Activated naive CD4-positive, alpha-beta T cell (primary cell): ENCODE results near the gene PRCP.

ENCODE experiments used
- DNase-seq, 4 experiments: peaks; one replicate each; lab custom pipeline; 2025; lab: John Stamatoyannopoulos, UW

The PRCP gene

DNA sequence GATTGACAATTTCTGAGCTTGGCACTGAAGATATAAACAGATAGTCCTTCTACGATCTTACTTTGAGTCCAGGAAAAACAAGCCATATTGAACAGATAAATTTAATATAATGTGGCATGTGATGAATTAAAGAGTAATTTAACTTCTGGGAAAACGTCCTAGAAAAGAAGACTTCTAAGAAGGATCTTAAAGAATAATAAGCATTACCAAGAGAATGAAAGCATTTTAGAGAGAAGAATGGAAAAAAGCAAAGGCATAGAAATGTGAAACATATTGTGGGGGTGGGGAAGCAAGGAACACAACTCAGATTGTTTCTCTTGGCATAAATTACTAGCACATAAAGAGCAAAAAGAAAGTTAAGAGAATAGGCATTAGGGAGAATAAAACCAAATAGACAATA, 6.7 kb upstream of the PRCP start:
- no peak for DNase-seq

GRCh38 chr11:82906236-82906635, 6.0 kb upstream of the PRCP start:
- DNase-seq: no peak

- DNase-seq: no peak
These were observed 3.8 kb upstream of the PRCP start for GRCh38 chr11:82903843-82904586.

GRCh38 chr11:82902880-82903279, 2.6 kb upstream of the PRCP start:
- no peak for DNase-seq

DNA sequence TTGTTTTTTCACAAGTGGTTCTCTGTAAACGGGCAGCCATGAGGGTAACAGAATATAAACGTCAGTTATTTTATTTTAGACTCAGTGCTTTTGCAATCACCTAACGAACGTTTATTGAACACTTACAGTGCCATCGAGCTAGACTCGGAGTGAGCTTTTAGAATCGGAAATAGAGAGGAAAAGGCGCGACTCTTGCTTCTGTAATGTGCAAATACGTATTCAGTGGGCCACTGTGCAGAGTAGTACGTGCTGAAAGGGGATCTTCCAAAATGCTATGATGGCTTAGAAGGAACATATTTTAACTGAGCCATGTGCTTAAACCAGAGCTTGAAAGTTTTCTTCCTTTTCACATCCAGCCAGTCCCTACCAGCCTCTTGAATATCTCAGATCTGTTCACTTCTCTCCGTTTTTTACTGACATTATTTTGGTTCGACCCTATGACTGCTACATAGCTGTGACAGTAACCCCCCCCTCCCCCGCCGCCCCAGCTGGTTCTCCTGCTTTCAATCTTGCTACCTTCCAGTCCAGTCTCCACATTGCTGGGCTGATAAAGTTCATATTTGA, 1.8 kb upstream of the PRCP start:
- DNase-seq: no peak

DNA sequence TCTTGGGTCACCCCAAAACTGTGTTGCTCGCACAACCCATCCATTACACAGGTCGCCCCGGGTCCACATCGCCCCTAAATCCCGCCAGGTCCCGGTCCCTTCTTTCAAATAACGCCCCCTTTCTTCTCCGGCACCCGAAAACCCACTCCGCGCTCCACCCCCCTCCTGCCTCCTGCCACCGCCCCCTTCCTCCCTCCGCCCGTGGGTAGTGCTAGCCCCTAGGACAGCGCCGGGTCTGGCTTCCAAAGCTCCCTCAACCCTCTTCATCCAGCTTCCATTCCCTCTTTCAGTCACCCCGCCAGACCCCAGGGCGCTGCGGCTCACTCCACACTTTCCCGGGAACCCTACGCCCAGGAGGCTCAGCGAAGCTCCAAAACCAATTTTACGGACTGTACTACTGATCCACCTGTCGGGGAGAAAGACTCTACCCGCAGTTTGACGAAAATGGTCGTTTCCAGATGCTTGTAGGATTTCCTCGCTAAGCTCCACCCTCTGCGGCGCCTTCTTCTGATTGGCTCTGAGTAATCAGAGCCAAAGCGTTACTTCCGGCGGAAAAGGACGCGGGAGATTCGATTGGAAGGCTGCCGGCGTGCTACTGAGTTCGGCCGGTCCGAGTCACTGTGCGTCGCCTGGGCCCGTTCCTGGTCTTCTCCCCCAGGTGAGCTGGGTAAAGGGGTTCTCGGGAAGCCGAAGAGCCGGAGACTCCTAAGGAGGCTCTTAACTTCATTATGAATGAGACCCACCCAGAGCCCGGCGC, 1.1 kb upstream of the PRCP start, which contains the start of gene DDIAS:
Gene DDIAS (plus strand): TSS at position 572 of the 757 bp plus-strand sequence. CDS start 13,003 bp downstream, outside the sequence.
- DNase-seq: peak; percentile 75 to 89 (median 80)

GRCh38 chr11:82899957-82900276, 313 bp downstream of the PRCP start:
- DNase-seq: no peak

GRCh38 chr11:82899186-82899820, 927 bp downstream of the PRCP start:
- DNase-seq: no peak

GRCh38 chr11:82898241-82898640, 2.0 kb downstream of the PRCP start:
- DNase-seq: no peak

DNA sequence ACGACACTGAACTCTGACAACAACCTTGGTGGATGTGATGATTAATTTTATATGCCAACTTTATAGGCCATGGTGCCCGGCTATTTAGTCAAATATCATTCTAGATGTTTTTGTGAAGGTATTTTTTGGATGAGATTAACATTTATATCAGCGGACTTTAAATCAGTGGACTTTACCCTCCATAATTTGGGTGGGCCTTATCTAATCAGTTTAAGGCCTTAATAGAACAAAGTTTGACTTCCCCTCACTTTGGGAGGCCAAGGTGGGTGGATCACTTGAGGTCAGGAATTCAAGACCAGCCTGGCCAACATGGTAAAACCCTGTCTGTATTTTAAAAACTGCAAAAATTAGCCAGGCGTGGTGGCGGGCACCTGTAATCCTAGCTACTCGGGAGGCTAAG, 4.0 kb downstream of the PRCP start:
- no peak for DNase-seq

DNA sequence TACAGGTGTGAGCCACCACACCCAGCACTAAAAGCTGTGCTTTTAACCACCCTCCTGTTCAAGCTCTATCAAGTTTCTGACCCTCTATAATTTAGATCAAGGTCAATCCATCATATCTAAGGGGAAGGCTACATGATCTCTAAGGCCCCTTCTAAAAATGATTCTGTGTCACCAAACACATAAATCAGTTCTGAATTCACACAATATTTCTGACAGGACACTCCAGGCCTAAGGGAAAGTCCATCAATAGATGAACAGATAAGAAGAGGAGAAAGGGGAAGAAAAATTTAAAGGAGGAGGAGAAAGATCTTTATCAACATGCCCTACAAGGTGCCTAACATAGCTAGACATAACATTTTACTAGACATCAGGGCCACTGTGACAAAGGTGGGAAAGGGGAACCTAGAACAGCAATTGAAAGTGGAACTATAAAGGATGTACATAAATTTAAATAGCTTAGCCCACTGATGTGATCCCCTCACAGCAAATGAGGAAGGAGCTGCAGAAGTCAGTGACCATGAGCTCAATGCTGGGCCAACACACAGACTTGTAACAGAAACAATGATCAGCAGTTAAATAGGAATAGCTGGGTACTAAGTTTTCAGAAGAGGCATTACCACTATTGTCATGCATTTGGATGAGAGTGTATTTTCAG, 4.7 kb downstream of the PRCP start:
- DNase-seq: no peak

GRCh38 chr11:82892611-82893169, 7.5 kb downstream of the PRCP start:
- no peak for DNase-seq

DNA sequence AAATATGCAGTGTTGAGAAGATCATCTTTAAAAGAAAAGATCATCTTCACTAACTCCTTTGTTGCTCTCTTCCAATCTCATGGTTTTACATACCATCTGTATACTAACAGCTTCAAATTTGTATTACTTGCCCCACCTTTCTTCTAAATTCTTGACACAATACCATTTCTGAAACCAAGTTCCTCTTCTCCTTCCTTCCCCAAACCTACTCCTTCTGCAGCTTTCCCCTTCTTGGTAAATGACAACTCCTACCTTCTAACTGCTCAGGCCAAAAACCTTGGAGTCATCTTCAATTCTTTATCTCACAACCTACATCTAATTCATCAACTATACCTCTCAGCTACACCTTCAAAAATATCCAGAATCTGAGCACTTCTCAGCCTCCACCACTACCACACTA, 9.3 kb downstream of the PRCP start:
- no peak for DNase-seq

GRCh38 chr11:82890002-82890341, 10.3 kb downstream of the PRCP start:
- no peak for DNase-seq

GRCh38 chr11:82889133-82890001, 10.9 kb downstream of the PRCP start:
- no peak for DNase-seq

GRCh38 chr11:82883853-82884252, 16.4 kb downstream of the PRCP start:
- no peak for DNase-seq

GRCh38 chr11:82874646-82875523, 25.3 kb downstream of the PRCP start:
- no peak for DNase-seq

GRCh38 chr11:82873919-82874333, 26.3 kb downstream of the PRCP start:
- DNase-seq: no peak

GRCh38 chr11:82872377-82873150, 27.7 kb downstream of the PRCP start:
- DNase-seq: no peak
